Vagina (tissue), 2 donors: Measurements from ENCODE around the gene GPR15. TPM values are rescaled to one million over a fixed set of nuclear protein-coding genes. Genes with fewer than 3 reads are reported as not detected.

ENCODE experiments used
- DNase-seq, 2 donors: peaks; one replicate each; pipeline ENCODE4 v3.0.0-alpha.2; 2017; ENCODE audit errors: extremely low spot score in 2 of 2
- H3K27ac ChIP-seq: fragments of 200-600 bp; sonication (generic); one replicate; pipeline ENCODE4 v1.5.1; 2019
- H3K27me3 ChIP-seq: fragments of 200-600 bp; sonication (generic); one replicate; pipeline ENCODE4 v1.5.1; 2019
- H3K36me3 ChIP-seq, 2 donors: fragments of 200-600 bp; sonication (generic); one replicate each; pipeline ENCODE4 v1.5.1; 2017 to 2019
- H3K4me1 ChIP-seq: fragments of 200-600 bp; sonication (generic); one replicate; pipeline ENCODE4 v1.5.1; 2019
- H3K4me3 ChIP-seq, 2 donors: fragments of 200-600 bp; sonication (generic); 1 replicate in 1 of 2; 2 replicates in 1 of 2; pipeline ENCODE4 v1.5.1; 2016 to 2019
- H3K9me3 ChIP-seq: fragments of 200-600 bp; sonication (generic); one replicate; pipeline ENCODE4 v1.5.1; 2019
- CTCF ChIP-seq, 3 experiments: fragments of 450-650 bp in 2 of 3; fragments of 200-600 bp in 1 of 3; sonication (generic) in 1 of 3; IDR thresholded peaks; one replicate each; pipeline ENCODE4 v1.5.1; 2017 to 2019; ENCODE audit warnings: antibody characterized with exemption in 3 of 3, mild to moderate bottlenecking in 2 of 3, moderate library complexity in 2 of 3
- POLR2A ChIP-seq, 2 donors: fragments of 450-650 bp; IDR thresholded peaks; one replicate each; pipeline ENCODE4 v1.6.1; 2017; ENCODE audit warnings: antibody characterized with exemption in 2 of 2, mild to moderate bottlenecking in 2 of 2, moderate library complexity in 2 of 2
- POLR2AphosphoS5 ChIP-seq, 2 donors: sonication (generic); formaldehyde crosslinking; IDR thresholded peaks; one replicate each; pipeline ENCODE4 v1.9.0; 2017; ENCODE audit warnings: antibody characterized with exemption in 2 of 2, mild to moderate bottlenecking in 2 of 2, low read depth in 1 of 2; ENCODE audit not compliant: insufficient read depth in 1 of 2
- intact Hi-C: fragments of 100-400 bp; cut with DNase I; formaldehyde crosslinking; loops from one replicate; pipeline ENCODE4 v1.15.1; 2023
- total RNA-seq: library from RNA; depleted of rRNA; stranded (reverse); fragments of >200 nt; gene quantifications from one replicate; pipeline ENCODE4 v1.2.3, GENCODE V29; 2016

The GPR15 gene
- total RNA-seq, 1 donor from 2014 or later: 1.2 TPM

- intact Hi-C loops: no loop called here
- TF ChIP-seq POLR2A (IDR thresholded peaks at IDR 0.05) (no peak), CTCF (IDR thresholded peaks at IDR 0.05) (no peak), POLR2AphosphoS5 (IDR thresholded peaks at IDR 0.05; ENCODE audit: insufficient read depth in 1 of 2, low read depth in 1 of 2) (no peak)
- DNase-seq: no peak
- Histone ChIP-seq H3K27me3 (no peaks in the 10 kb centered on the region), H3K9me3 (no peaks in the 10 kb centered on the region), H3K27ac (no peak overlapping the region), H3K36me3 (no peaks in the 10 kb centered on the region), H3K4me1 (no peaks in the 10 kb centered on the region), H3K4me3 (no peak overlapping the region)
These were observed 30.1 kb downstream of the GPR15 start for GRCh38 chr3:98561727-98562521.

- Histone ChIP-seq H3K4me1 (no peaks in the 10 kb centered on the region), H3K36me3 (no peaks in the 10 kb centered on the region), H3K27ac (no peak overlapping the region), H3K9me3 (no peaks in the 10 kb centered on the region), H3K4me3 (no peak overlapping the region), H3K27me3 (no peaks in the 10 kb centered on the region)
- intact Hi-C loops: no loop called here
- TF ChIP-seq POLR2A (IDR thresholded peaks at IDR 0.05) (no peak), CTCF (IDR thresholded peaks at IDR 0.05) (no peak), POLR2AphosphoS5 (IDR thresholded peaks at IDR 0.05; ENCODE audit: insufficient read depth in 1 of 2, low read depth in 1 of 2) (no peak)
- DNase-seq: no peak
These were observed 32.0 kb downstream of the GPR15 start for GRCh38 chr3:98563661-98564281.

GRCh38 chr3:98564282-98565005 lies 32.7 kb downstream of the GPR15 start:
- Histone ChIP-seq H3K27ac (no peak overlapping the region), H3K4me1 (no peaks in the 10 kb centered on the region), H3K4me3 (no peak overlapping the region), H3K36me3 (no peaks in the 10 kb centered on the region), H3K27me3 (no peaks in the 10 kb centered on the region), H3K9me3 (no peaks in the 10 kb centered on the region)
- DNase-seq: no peak
- TF ChIP-seq CTCF (IDR thresholded peaks at IDR 0.05) (no peak), POLR2A (IDR thresholded peaks at IDR 0.05) (no peak), POLR2AphosphoS5 (IDR thresholded peaks at IDR 0.05; ENCODE audit: insufficient read depth in 1 of 2, low read depth in 1 of 2) (no peak)
- intact Hi-C loops: no loop called here

GRCh38 chr3:98565237-98565643 lies 33.5 kb downstream of the GPR15 start:
- Histone ChIP-seq H3K4me1 (no peaks in the 10 kb centered on the region), H3K9me3 (no peaks in the 10 kb centered on the region), H3K27me3 (no peaks in the 10 kb centered on the region), H3K36me3 (no peaks in the 10 kb centered on the region), H3K27ac (no peak overlapping the region), H3K4me3 (no peak overlapping the region)
- intact Hi-C loops: no loop called here
- TF ChIP-seq POLR2A (IDR thresholded peaks at IDR 0.05) (no peak), CTCF (IDR thresholded peaks at IDR 0.05) (no peak), POLR2AphosphoS5 (IDR thresholded peaks at IDR 0.05; ENCODE audit: insufficient read depth in 1 of 2, low read depth in 1 of 2) (no peak)
- no peak for DNase-seq
